Right forelimb (tissue), 1 donor: ENCODE results near the gene GLDC.

Experiments used
- DNase-seq: peaks from one replicate; pipeline ENCODE4 v3.0.0-alpha.2; 2018

Gene GLDC

GRCh38 chr9:6616951-6617602 is 28.5 kb downstream of the GLDC start:
- DNase-seq: no peak

- DNase-seq: no peak
These were observed 31.0 kb downstream of the GLDC start for GRCh38 chr9:6614489-6614888.

GRCh38 chr9:6611865-6612264 is 33.7 kb downstream of the GLDC start:
- no peak for DNase-seq

- no peak for DNase-seq
These were observed 35.5 kb downstream of the GLDC start for GRCh38 chr9:6610073-6610472.

GRCh38 chr9:6609497-6610016 is 36.0 kb downstream of the GLDC start:
- no peak for DNase-seq

GRCh38 chr9:6605202-6605601 is 40.3 kb downstream of the GLDC start:
- no peak for DNase-seq

GRCh38 chr9:6600426-6600825 is 45.1 kb downstream of the GLDC start:
- no peak for DNase-seq

- DNase-seq: no peak
These were observed 45.5 kb downstream of the GLDC start for GRCh38 chr9:6600006-6600405.

GRCh38 chr9:6598249-6598725 is 47.2 kb downstream of the GLDC start:
- no peak for DNase-seq

- no peak for DNase-seq
These were observed 52.7 kb downstream of the GLDC start for GRCh38 chr9:6592791-6593190.

- no peak for DNase-seq
These were observed 53.3 kb downstream of the GLDC start for GRCh38 chr9:6592231-6592630.

- DNase-seq: no peak
These were observed 54.7 kb downstream of the GLDC start for GRCh38 chr9:6590772-6591384.

GRCh38 chr9:6590334-6590733 is 55.2 kb downstream of the GLDC start:
- no peak for DNase-seq

GRCh38 chr9:6584881-6585597 is 60.5 kb downstream of the GLDC start:
- no peak for DNase-seq

GRCh38 chr9:6581253-6581652 is 64.3 kb downstream of the GLDC start:
- DNase-seq: no peak

GRCh38 chr9:6579613-6580012 is 65.9 kb downstream of the GLDC start:
- DNase-seq: no peak

GRCh38 chr9:6576987-6577386 is 68.5 kb downstream of the GLDC start:
- no peak for DNase-seq

GRCh38 chr9:6575324-6576034 is 70.0 kb downstream of the GLDC start:
- DNase-seq: no peak

GRCh38 chr9:6567140-6567591 is 78.4 kb downstream of the GLDC start:
- no peak for DNase-seq

GRCh38 chr9:6566409-6567139 is 79.0 kb downstream of the GLDC start:
- DNase-seq: no peak

GRCh38 chr9:6565312-6565711 is 80.2 kb downstream of the GLDC start:
- DNase-seq: no peak

GRCh38 chr9:6564868-6565267 is 80.7 kb downstream of the GLDC start:
- DNase-seq: peak; percentile 65
